ENCODE measurements around the gene PLGLB1.
"Not testable (repeated sequence)": the region's sequence is repeated elsewhere in the genome, so short reads cannot be mapped to it uniquely, and the experiment has no call there.

The PLGLB1 gene

DNA sequence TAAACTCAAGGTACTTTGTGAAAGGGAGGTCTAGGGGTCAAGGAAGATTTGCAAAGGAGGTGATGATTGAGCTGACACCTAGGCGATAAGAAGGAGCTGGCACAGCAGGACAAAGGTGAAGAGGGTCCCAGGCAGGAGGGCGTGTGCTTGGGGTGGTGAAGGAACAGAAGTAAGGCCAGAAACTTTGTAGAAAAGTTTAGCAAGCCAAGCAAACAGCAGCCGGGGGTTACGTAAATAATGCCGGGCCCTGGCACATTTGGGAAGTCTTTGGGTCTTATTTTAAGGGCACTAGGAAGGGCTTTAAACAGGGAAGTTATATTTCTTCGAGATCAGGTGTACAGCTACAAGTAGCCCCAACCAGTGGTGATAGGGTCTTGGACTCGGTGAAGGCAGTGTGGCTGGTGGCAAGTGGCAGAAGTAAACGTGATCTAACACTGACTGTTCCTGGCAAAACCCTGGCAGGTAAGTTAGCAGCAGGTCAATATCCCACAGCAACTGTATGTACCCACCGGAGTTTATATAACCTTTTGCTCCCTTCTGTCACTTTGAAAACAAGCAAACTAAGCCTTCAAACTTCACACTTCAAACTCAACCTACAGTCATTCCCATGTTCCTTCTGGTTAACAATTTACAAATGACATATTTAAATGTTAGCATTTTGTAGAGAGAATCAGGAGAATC, 7.0 kb downstream of the PLGLB1 start:
- H3K4me3 ChIP-seq (ENCODE audit: control insufficient read depth in 1 of 7, extremely low read depth in 1 of 7, insufficient read depth in 4 of 7, low read depth in 2 of 7, low read length in 6 of 7); H3K27ac ChIP-seq (ENCODE audit: insufficient read depth in 1 of 2, low read depth in 1 of 2, low read length in 2 of 2, poor library complexity in 1 of 2, severe bottlenecking in 2 of 2); H3K36me3 ChIP-seq (ENCODE audit: control insufficient read depth in 4 of 4, insufficient read depth in 4 of 4, low read length in 3 of 4); H3K4me1 ChIP-seq (ENCODE audit: control extremely low read depth in 1 of 4, control insufficient read depth in 4 of 4, insufficient read depth in 4 of 4, low read length in 3 of 4); POLR2A ChIA-PET; H3K27me3 ChIP-seq (replicated peaks in 2 of 5; ENCODE audit: control insufficient read depth in 4 of 5, insufficient read depth in 5 of 5, low read length in 4 of 5); DNase-seq; H3K9me3 ChIP-seq (ENCODE audit: control extremely low read depth in 1 of 5, control insufficient read depth in 4 of 5, insufficient read depth in 2 of 5, low read depth in 1 of 5, low read length in 4 of 5); CTCF ChIA-PET: not testable (repeated sequence)
- WGBS (ENCODE audit: insufficient coverage) = no CpG with 5 or more reads among the region's 9 CpGs

DNA sequence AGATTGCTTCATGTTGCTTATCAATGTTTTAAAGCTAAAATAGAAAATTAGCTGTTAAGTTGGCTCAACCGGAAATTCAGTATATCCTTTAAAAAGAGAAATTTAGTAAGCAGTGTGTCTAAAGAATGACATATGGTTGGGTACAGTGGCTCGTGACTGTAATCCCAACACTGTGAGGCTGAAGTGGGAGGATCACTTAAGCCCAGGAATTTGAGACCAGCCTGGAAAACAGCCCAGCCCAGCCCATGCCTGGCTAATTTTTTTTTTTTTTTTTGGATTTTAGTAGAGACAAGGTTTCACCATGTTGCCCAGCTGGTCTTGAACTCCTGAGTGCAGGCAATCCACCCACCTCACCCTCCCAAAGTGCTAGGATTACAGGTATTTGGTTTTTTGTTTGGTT, 17.2 kb downstream of the PLGLB1 start:
- DNase-seq; CTCF ChIA-PET; H3K4me3 ChIP-seq (ENCODE audit: control insufficient read depth in 1 of 7, extremely low read depth in 1 of 7, insufficient read depth in 4 of 7, low read depth in 2 of 7, low read length in 6 of 7); H3K27me3 ChIP-seq (replicated peaks in 2 of 5; ENCODE audit: control insufficient read depth in 4 of 5, insufficient read depth in 5 of 5, low read length in 4 of 5); H3K36me3 ChIP-seq (ENCODE audit: control insufficient read depth in 4 of 4, insufficient read depth in 4 of 4, low read length in 3 of 4); H3K27ac ChIP-seq (ENCODE audit: insufficient read depth in 1 of 2, low read depth in 1 of 2, low read length in 2 of 2, poor library complexity in 1 of 2, severe bottlenecking in 2 of 2); H3K4me1 ChIP-seq (ENCODE audit: control extremely low read depth in 1 of 4, control insufficient read depth in 4 of 4, insufficient read depth in 4 of 4, low read length in 3 of 4); H3K9me3 ChIP-seq (ENCODE audit: control extremely low read depth in 1 of 5, control insufficient read depth in 4 of 5, insufficient read depth in 2 of 5, low read depth in 1 of 5, low read length in 4 of 5); POLR2A ChIA-PET: not testable (repeated sequence)
- WGBS (ENCODE audit: insufficient coverage) = no CpG with 5 or more reads among the region's 2 CpGs
